HG02610 (cell line): ENCODE measurements around the gene ATP6AP1.

Experiments
- ATAC-seq: cut with Tn5 transposase; IDR thresholded peaks from one replicate; pipeline ENCODE4 v1.9.1; 2021; ENCODE audit warnings: mild to moderate bottlenecking, moderate library complexity; ENCODE audit not compliant: unreplicated experiment

The ATP6AP1 gene

GRCh38 chrX:154468217-154468616 is 39.7 kb downstream of the ATP6AP1 start:
- ATAC-seq = no peak

GRCh38 chrX:154469114-154469513 is 40.6 kb downstream of the ATP6AP1 start:
- no peak for ATAC-seq

- ATAC-seq = no peak
Observed at GRCh38 chrX:154469880-154470279, 41.4 kb downstream of the ATP6AP1 start.

- ATAC-seq = no peak
Observed at GRCh38 chrX:154470434-154470833, 42.0 kb downstream of the ATP6AP1 start.

- ATAC-seq = no peak
Observed at GRCh38 chrX:154470914-154471568, 42.6 kb downstream of the ATP6AP1 start.

GRCh38 chrX:154471839-154472684 is 43.6 kb downstream of the ATP6AP1 start:
- no peak for ATAC-seq

- no peak for ATAC-seq
Observed at GRCh38 chrX:154472685-154473632, 44.5 kb downstream of the ATP6AP1 start.

GRCh38 chrX:154473683-154474082 is 45.2 kb downstream of the ATP6AP1 start:
- no peak for ATAC-seq

- ATAC-seq = no peak
Observed at GRCh38 chrX:154476821-154477220, 48.3 kb downstream of the ATP6AP1 start.

GRCh38 chrX:154477891-154478477 is 49.5 kb downstream of the ATP6AP1 start:
- no peak for ATAC-seq

- ATAC-seq = peak; percentile 79
Observed at GRCh38 chrX:154478728-154479622, 50.5 kb downstream of the ATP6AP1 start, which contains the start of gene LAGE3. Gene LAGE3 (minus strand): TSS chrX:154479281. CDS start chrX:154478915, 366 bp downstream.

GRCh38 chrX:154481195-154481594 is 52.7 kb downstream of the ATP6AP1 start:
- no peak for ATAC-seq

GRCh38 chrX:154481911-154482601 is 53.6 kb downstream of the ATP6AP1 start:
- ATAC-seq = no peak

- ATAC-seq = no peak
Observed at GRCh38 chrX:154482786-154483185, 54.3 kb downstream of the ATP6AP1 start.

- no peak for ATAC-seq
Observed at GRCh38 chrX:154483325-154483724, 54.8 kb downstream of the ATP6AP1 start.

GRCh38 chrX:154484255-154485149 is 56.0 kb downstream of the ATP6AP1 start:
- ATAC-seq = no peak

GRCh38 chrX:154485150-154486051 is 56.9 kb downstream of the ATP6AP1 start:
- ATAC-seq = no peak
